Neural progenitor cell (in vitro differentiated cells): Measurements from ENCODE around the gene CXCL9. TPM values are rescaled to one million over a fixed set of nuclear protein-coding genes. Genes with fewer than 3 reads are reported as not detected.
"Not testable (repeated sequence)": the region's sequence is repeated elsewhere in the genome, so short reads cannot be mapped to it uniquely, and the experiment has no call there.

Experiments used
- DNase-seq: peaks from one replicate; pipeline ENCODE4 v3.0.0-alpha.2; 2016; ENCODE audit warnings: low spot score
- H2AFZ ChIP-seq: fragments of 200-600 bp; sonication (generic); replicated peaks from 2 replicates; pipeline ENCODE4 v1.6.1; 2016; ENCODE audit warnings: antibody characterized with exemption
- H3F3A ChIP-seq: fragments of 200-600 bp; sonication (generic); 2 replicates; pipeline ENCODE4 v1.6.1; 2016; ENCODE audit warnings: antibody characterized with exemption, low read depth
- H3K27ac ChIP-seq: fragments of 200-600 bp; sonication (generic); 2 replicates; pipeline ENCODE4 v1.5.1; 2016; ENCODE audit warnings: mild to moderate bottlenecking
- H3K27me3 ChIP-seq: fragments of 200-600 bp; sonication (generic); 2 replicates; pipeline ENCODE4 v1.6.1; 2016; ENCODE audit warnings: mild to moderate bottlenecking, moderate library complexity
- H3K36me3 ChIP-seq: fragments of 200-600 bp; sonication (generic); 2 replicates; pipeline ENCODE4 v1.5.1; 2016
- H3K4me1 ChIP-seq: fragments of 200-600 bp; sonication (generic); 2 replicates; pipeline ENCODE4 v1.6.1; 2016; ENCODE audit warnings: mixed run types
- H3K4me2 ChIP-seq: fragments of 200-600 bp; sonication (generic); 2 replicates; pipeline ENCODE4 v1.6.1; 2016
- H3K4me3 ChIP-seq: fragments of 200-600 bp; sonication (generic); 2 replicates; pipeline ENCODE4 v1.5.1; 2016
- H3K79me2 ChIP-seq: fragments of 200-600 bp; sonication (generic); 2 replicates; pipeline ENCODE4 v1.6.1; 2016; ENCODE audit warnings: low read depth
- H3K9ac ChIP-seq: fragments of 200-600 bp; sonication (generic); 2 replicates; pipeline ENCODE4 v1.6.1; 2016
- H3K9me3 ChIP-seq: fragments of 200-600 bp; sonication (generic); 2 replicates; pipeline ENCODE4 v1.5.1; 2016; ENCODE audit warnings: low read depth
- H4K20me1 ChIP-seq: fragments of 200-600 bp; sonication (generic); 2 replicates; pipeline ENCODE4 v1.6.1; 2016; ENCODE audit warnings: low read depth
- H3K27ac Mint-ChIP-seq: 3 replicates; pipeline ENCODE4 v1.8.0; 2021; ENCODE audit warnings: mixed read lengths
- H3K27me3 Mint-ChIP-seq: 2 replicates; pipeline ENCODE4 v1.8.0; 2022; ENCODE audit warnings: low read depth, mild to moderate bottlenecking, inconsistent platforms, moderate library complexity, mixed read lengths; ENCODE audit not compliant: insufficient read depth
- H3K36me3 Mint-ChIP-seq: 3 replicates; pipeline ENCODE4 v1.8.0; 2021; ENCODE audit warnings: mixed read lengths
- H3K4me1 Mint-ChIP-seq: 3 replicates; pipeline ENCODE4 v1.8.0; 2021; ENCODE audit warnings: mixed read lengths
- H3K4me3 Mint-ChIP-seq: 3 replicates; pipeline ENCODE4 v1.8.0; 2021; ENCODE audit warnings: mild to moderate bottlenecking, moderate library complexity, mixed read lengths
- H3K9me3 Mint-ChIP-seq: 3 replicates; pipeline ENCODE4 v1.8.0; 2020; ENCODE audit warnings: mixed read lengths
- EZH2 ChIP-seq: fragments of 200-600 bp; sonication (generic); IDR thresholded peaks from 2 replicates; pipeline ENCODE4 v1.6.1; 2017; ENCODE audit warnings: antibody characterized with exemption, mild to moderate bottlenecking, moderate library complexity
- EZH2phosphoT487 ChIP-seq: fragments of 200-600 bp; sonication (generic); IDR thresholded peaks from 2 replicates; pipeline ENCODE4 v1.6.1; 2017; ENCODE audit warnings: antibody characterized with exemption
- total RNA-seq: library from RNA; depleted of rRNA; stranded (reverse); fragments of >200 nt; gene quantifications from 2 replicates; pipeline ENCODE4 v1.2.3, GENCODE V29; 2015; ENCODE audit warnings: low replicate concordance
- TF ChIP-seq, protein P1 (sequence below): fragments of 200-600 bp; sonication (generic); IDR thresholded peaks from 2 replicates; pipeline ENCODE4 v1.5.1; 2017; ENCODE audit warnings: antibody characterized with exemption, mild to moderate bottlenecking

CXCL9 gene
- total RNA-seq, 1 donor from 2014 or later: not detected

DNA sequence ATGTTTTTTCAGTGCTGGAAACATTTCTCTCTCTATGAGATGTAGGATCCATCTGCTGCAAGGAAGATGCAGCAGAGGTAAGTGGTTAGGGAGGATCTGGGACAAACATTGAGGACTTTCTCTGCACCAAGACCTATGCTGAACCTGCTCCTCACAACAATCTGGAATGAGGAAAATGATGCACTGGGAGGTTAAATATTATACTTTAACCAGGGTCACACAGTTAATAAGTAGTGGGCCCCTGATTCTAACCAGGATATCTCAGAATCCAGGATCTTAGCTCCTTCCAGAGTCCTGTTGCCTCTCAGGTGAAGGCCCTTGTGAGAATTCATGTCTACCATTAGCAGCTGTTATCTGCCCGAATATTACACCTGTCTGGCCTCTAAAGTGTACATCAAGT, 7.0 kb downstream of the CXCL9 start:
- Histone ChIP-seq H3K9me3 (no peaks in the 10 kb centered on the region), H3K4me3 (no peak overlapping the region), H3F3A (no peaks in the 10 kb centered on the region), H3K4me1 (no peaks in the 10 kb centered on the region), H3K36me3 (no peaks in the 10 kb centered on the region), H3K4me2 (no peak overlapping the region), H4K20me1 (no peaks in the 10 kb centered on the region), H3K27ac (no peak overlapping the region), H3K79me2 (no peaks in the 10 kb centered on the region), H3K9ac (no peak overlapping the region), H2AFZ (no peak overlapping the region), H3K27me3 (no peaks in the 10 kb centered on the region)
- no peaks in the 10 kb centered on the region for H3K9me3 Mint-ChIP-seq
- H3K4me3 Mint-ChIP-seq: no peak overlapping the region
- no peaks in the 10 kb centered on the region for H3K4me1 Mint-ChIP-seq
- no peaks in the 10 kb centered on the region for H3K36me3 Mint-ChIP-seq
- no peaks in the 10 kb centered on the region for H3K27me3 Mint-ChIP-seq
- H3K27ac Mint-ChIP-seq: no peak overlapping the region
- DNase-seq: no peak
- TF ChIP-seq EZH2 (no peak), EZH2phosphoT487 (no peak)
- TF ChIP-seq, protein P1, sequence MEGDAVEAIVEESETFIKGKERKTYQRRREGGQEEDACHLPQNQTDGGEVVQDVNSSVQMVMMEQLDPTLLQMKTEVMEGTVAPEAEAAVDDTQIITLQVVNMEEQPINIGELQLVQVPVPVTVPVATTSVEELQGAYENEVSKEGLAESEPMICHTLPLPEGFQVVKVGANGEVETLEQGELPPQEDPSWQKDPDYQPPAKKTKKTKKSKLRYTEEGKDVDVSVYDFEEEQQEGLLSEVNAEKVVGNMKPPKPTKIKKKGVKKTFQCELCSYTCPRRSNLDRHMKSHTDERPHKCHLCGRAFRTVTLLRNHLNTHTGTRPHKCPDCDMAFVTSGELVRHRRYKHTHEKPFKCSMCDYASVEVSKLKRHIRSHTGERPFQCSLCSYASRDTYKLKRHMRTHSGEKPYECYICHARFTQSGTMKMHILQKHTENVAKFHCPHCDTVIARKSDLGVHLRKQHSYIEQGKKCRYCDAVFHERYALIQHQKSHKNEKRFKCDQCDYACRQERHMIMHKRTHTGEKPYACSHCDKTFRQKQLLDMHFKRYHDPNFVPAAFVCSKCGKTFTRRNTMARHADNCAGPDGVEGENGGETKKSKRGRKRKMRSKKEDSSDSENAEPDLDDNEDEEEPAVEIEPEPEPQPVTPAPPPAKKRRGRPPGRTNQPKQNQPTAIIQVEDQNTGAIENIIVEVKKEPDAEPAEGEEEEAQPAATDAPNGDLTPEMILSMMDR: no peak

DNA sequence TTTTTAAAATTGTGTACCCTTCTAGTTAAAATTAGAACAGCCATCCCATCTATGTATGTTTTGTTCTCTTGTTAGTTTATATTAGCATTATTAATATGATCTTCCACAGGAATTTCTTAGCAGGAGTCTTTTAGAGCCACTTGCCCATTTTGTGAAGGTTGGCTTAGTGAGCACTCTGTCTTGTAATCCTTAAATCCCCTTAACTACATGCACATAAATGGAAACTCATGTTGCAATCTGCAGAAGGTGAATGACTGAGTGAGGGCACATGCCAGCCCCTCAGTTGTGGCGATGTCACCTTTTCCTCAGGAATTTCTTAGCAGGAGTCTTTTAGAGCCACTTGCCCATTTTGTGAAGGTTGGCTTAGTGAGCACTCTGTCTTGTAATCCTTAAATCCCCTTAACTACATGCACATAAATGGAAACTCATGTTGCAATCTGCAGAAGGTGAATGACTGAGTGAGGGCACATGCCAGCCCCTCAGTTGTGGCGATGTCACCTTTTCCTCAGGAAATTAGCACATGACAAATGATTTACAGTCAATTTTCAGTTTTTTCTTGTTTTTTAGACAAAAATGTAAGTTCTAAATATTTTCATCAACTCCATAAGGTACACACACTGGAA, 8.7 kb downstream of the CXCL9 start:
- H3K79me2 ChIP-seq, H3K36me3 ChIP-seq, H3K36me3 Mint-ChIP-seq, DNase-seq, H3K27me3 ChIP-seq, H3K4me1 Mint-ChIP-seq, H3K4me3 Mint-ChIP-seq, H3K4me3 ChIP-seq, H3K9me3 Mint-ChIP-seq, H3K4me2 ChIP-seq, H3K27ac Mint-ChIP-seq, H3K4me1 ChIP-seq, H2AFZ ChIP-seq, H3K27me3 Mint-ChIP-seq, H3K27ac ChIP-seq, H4K20me1 ChIP-seq, H3K9ac ChIP-seq, H3K9me3 ChIP-seq, H3F3A ChIP-seq: not testable (repeated sequence)

DNA sequence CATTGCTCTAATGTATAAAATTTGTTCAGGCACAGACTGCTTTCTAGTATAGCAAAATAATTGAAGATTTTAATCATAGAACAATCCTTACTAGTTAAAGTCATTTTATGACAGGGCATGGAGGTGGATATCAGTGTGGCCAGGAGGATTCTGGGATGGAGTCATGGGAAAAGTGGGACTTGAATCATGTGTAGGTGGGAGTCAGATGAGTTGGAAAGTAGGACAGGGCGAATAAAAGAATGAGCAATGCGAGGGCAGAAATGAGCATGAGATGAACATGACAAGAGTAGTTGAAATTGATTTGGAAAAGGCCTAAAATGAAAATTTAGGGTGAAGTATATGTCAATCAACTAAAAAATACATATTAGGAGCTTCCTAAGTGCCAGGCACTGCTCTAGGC, 9.4 kb downstream of the CXCL9 start:
- no peak overlapping the region for H2AFZ ChIP-seq
- H3K9me3 ChIP-seq: no peaks in the 10 kb centered on the region
- no peaks in the 10 kb centered on the region for H3K27me3 ChIP-seq
- no peaks in the 10 kb centered on the region for H3K79me2 ChIP-seq
- no peak overlapping the region for H3K27ac ChIP-seq
- Mint-ChIP-seq H3K4me1 (no peaks in the 10 kb centered on the region), H3K4me3 (no peak overlapping the region), H3K27me3 (no peaks in the 10 kb centered on the region), H3K36me3 (no peaks in the 10 kb centered on the region), H3K27ac (no peak overlapping the region), H3K9me3 (no peaks in the 10 kb centered on the region)
- no peak overlapping the region for H3K9ac ChIP-seq
- no peaks in the 10 kb centered on the region for H3F3A ChIP-seq
- TF ChIP-seq EZH2 (no peak), EZH2phosphoT487 (no peak)
- TF ChIP-seq, protein P1: no peak
- H3K4me3 ChIP-seq: no peak overlapping the region
- no peak overlapping the region for H3K4me2 ChIP-seq
- no peak for DNase-seq
- H3K36me3 ChIP-seq: no peaks in the 10 kb centered on the region
- no peaks in the 10 kb centered on the region for H4K20me1 ChIP-seq
- no peaks in the 10 kb centered on the region for H3K4me1 ChIP-seq

DNA sequence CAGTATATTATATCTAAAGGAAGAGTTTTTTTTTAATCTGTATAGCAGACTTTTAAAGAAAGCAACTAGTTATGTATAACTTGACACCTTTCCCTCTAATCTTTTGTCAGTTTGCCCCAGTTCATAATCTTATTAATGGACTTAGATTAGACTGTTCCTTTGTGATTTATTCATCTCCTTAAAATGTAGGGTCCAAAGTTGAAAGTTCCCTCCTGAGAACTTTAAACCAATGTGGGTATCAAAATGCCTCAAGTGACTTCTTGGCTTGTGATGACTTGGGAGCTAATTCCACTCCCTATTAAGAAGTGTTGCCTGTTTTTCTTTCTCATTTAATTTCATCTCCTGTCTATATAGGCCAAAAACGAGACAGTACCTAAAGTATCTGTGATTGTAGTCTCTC, 10.2 kb downstream of the CXCL9 start:
- no peak for TF ChIP-seq EZH2phosphoT487
- TF ChIP-seq EZH2: no peak
- TF ChIP-seq, protein P1: no peak
- no peak overlapping the region for H3K4me3 Mint-ChIP-seq

More for the DNA sequence above, 10.2 kb downstream of the CXCL9 start:
- Histone ChIP-seq H3K4me3 (no peak overlapping the region), H3F3A (no peaks in the 10 kb centered on the region), H3K9me3 (no peaks in the 10 kb centered on the region), H3K79me2 (no peaks in the 10 kb centered on the region), H3K9ac (no peak overlapping the region), H4K20me1 (no peaks in the 10 kb centered on the region), H3K36me3 (no peaks in the 10 kb centered on the region), H3K4me2 (no peak overlapping the region), H3K27me3 (no peaks in the 10 kb centered on the region), H2AFZ (no peak overlapping the region), H3K27ac (no peak overlapping the region), H3K4me1 (no peaks in the 10 kb centered on the region)
- Mint-ChIP-seq H3K36me3 (no peaks in the 10 kb centered on the region), H3K27me3 (no peaks in the 10 kb centered on the region), H3K9me3 (no peaks in the 10 kb centered on the region), H3K27ac (no peak overlapping the region), H3K4me1 (no peaks in the 10 kb centered on the region)
- DNase-seq: no peak
